ENCODE measurements around the gene LRRC73. TPM values are rescaled to one million over a fixed set of nuclear protein-coding genes. Genes with fewer than 3 reads are reported as not detected.

Gene LRRC73
- total and polyA plus RNA-seq, 9 of the 15 experiments (the other 6 are each of a cell fraction or from before 2014, with no cell fraction given), result 0.07 to 0.55 (median 0.16) TPM; not detected in 3

- no peak for TF ChIP-seq E4F1 (CRISPR knock-in tag; IDR thresholded peaks at IDR 0.05; ENCODE audit: borderline replicate concordance)
- no peak for TF ChIP-seq ZBTB2 (IDR thresholded peaks at IDR 0.05)
- TF ChIP-seq GATA2 (CRISPR knock-in tag; IDR thresholded peaks at IDR 0.05), result no peak
- TF ChIP-seq ZFP36 (IDR thresholded peaks at IDR 0.05; ENCODE audit: low read depth, low read length, partially characterized antibody), result peak; percentile 22
- TF ChIP-seq HLTF (IDR thresholded peaks at IDR 0.05), result no peak
- TF ChIP-seq ZNF609 (CRISPR knock-in tag; IDR thresholded peaks at IDR 0.05; ENCODE audit: borderline replicate concordance), result no peak
- TF ChIP-seq ATF4 (CRISPR knock-in tag; IDR thresholded peaks at IDR 0.05), result no peak
- peak; percentile 88 for TF ChIP-seq HDAC2 (IDR thresholded peaks at IDR 0.05)
- TF ChIP-seq HDAC8 (tag; IDR thresholded peaks at IDR 0.05), result no peak
- TF ChIP-seq MECOM (CRISPR knock-in tag; IDR thresholded peaks at IDR 0.05), result no peak
- TF ChIP-seq HNRNPUL1 (IDR thresholded peaks at IDR 0.05; ENCODE audit: low read length), result no peak
- TF ChIP-seq ZNF175 (CRISPR knock-in tag; IDR thresholded peaks at IDR 0.05; ENCODE audit: low read depth), result no peak
- TF ChIP-seq TGIF2 (CRISPR knock-in tag; IDR thresholded peaks at IDR 0.05), result peak; percentile 29; the same call in 1 of the 2 replicates
- peak; percentile 92 for TF ChIP-seq POLR2H (tag; IDR thresholded peaks at IDR 0.05; ENCODE audit: low read depth)
- TF ChIP-seq HES1 (IDR thresholded peaks at IDR 0.05; ENCODE audit: low read depth), result no peak
- TF ChIP-seq ZNF764 (CRISPR knock-in tag; IDR thresholded peaks at IDR 0.05; ENCODE audit: low read depth), result no peak
- TF ChIP-seq LEF1 (IDR thresholded peaks at IDR 0.05), result no peak
- TF ChIP-seq PTBP1 (IDR thresholded peaks at IDR 0.05; ENCODE audit: low read depth, low read length), result no peak
These were observed 6.8 kb upstream of the LRRC73 start, which contains the start of the genes POLR1C and YIPF3 (continued) for GRCh38 chr6:43516697-43517504.

Data from K562 (cell line).